HG03571 (cell line): ENCODE data around the gene SKI.
"Not testable (repeated sequence)": the region's sequence is repeated elsewhere in the genome, so short reads cannot be mapped to it uniquely, and the experiment has no call there.

Source experiments
- ATAC-seq: cut with Tn5 transposase; IDR thresholded peaks from one replicate; pipeline ENCODE4 v1.9.1; 2021; ENCODE audit not compliant: unreplicated experiment

Gene SKI

DNA sequence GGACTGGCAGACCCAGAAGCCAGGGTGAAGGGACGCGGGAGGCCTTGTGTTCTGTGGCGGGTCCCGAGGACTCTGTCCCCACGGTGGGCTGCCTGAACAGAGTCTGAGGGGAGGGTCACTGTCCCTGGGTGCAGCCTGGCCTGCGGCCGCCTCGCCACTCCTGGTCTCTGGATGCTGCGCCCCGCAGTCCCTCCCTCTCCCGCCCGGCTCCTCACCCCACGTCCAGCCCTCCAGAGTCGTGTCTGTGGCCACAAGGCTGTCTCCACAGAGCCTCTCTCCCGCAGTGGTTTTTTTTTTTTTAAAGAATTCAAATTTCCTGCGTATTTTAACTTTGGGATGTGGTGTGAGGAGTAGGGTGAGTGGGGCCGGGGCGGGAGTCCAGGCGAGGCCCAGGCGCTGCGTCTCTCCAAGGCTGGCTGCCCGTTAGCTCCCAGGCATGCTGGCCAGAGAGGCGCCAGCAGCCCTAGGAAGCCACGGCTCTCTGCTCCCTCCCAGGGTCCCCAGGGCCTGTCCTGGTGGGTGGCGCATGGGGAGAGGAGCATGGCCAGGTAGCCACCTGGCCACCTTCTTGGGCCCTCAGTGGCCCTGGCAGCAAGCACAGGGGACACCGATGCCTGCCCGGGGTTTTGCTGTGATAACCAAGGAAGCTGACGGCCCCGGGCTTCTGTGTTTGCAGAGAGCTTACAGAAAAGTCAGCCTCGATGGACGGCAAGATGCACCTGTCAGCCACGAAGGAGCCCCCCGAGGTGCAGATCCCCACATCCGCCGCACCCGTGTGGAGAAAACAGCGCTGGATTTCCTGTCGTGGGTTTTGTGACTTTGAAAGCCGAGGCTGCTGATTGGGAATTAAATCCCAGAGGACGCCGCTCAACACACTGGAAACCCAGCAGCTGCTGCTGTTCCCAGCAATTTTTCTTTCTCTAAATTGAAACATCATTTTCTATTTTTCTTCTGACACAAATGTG, 90.5 kb downstream of the SKI start:
- no peak for ATAC-seq

DNA sequence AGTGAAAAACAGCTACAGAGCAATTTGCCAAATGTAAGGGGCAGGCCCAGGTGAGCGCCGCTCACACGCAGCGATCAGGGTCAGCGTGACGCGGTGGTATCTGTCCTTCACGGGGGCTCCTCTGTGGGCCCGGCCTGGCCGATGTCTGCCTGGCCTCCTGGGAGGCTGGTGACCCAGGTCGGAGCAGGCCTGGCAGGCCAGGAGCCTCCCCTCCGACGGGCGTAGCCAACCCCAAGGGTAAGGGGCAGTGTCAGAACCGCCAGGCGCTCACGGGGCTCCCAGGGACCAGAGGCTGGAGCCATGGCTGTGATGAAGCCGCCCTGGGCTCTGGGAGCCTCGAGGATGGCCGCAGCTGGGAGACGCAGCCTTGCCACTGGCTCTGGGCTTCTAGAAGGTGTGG, 91.2 kb downstream of the SKI start:
- no peak for ATAC-seq

DNA sequence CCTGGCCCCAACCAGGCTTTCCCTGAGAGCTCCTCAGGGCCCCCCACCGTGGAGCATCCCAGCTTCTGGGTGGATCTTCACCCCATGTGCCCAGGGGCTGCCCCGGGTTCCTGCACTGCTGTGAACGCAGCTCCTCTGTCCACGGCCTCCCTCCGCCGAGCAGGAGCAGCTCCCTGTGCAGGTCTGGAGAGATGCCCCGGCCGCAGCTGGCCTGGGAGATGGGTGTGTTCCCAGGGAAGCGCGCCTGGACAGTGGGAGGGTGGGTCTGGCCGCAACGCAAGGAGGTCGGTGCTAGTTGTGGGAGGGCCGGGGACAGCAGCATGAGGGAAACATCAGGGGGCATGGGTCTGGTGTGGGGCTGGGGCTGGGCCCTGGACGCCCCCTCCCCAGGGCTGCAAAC, 91.9 kb downstream of the SKI start:
- ATAC-seq = no peak

DNA sequence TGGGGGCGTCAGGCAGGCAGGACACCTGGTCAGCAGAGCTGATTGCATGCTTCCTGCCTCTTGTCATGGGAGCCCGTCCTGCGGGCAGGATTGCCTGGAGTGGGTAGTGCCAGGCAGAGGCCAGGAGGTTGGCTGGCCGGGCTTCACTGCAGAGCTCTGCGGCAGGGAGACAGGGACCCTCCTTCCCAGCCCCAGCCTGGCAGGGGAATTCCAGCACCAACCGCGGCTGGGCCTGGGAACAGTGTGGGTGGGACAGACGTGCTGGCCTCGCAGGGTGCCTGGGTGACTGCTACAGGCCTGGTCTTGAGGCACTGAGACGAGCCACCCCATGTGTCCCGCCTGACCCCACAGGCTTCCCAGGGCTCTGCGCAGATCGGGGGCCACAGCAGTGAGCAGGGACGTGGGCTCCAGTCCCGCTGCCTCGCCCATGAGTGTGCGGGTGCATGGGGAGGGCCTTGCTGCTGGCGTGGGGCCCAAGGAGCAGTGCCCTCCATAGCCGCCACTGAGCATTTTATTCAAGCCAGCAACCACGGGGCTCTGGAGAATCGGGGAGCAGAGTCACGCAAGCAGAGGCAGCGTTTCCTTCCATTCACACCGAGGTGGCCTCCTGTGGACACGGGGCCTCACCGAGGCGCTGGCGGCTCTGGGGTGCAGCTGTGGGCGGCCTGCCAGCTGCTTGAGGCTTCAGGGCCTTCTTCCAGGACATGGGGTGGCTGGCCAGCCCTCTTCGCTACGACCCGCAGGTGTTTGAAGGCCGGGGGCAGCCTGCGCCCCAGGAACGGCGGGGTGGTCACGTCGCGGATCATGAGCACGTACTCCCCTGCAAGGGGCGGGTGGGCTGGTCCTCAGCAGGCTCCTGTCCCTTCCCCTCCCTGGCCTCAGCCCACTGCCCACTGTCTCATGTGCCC, 92.9 kb downstream of the SKI start:
- ATAC-seq = no peak

DNA sequence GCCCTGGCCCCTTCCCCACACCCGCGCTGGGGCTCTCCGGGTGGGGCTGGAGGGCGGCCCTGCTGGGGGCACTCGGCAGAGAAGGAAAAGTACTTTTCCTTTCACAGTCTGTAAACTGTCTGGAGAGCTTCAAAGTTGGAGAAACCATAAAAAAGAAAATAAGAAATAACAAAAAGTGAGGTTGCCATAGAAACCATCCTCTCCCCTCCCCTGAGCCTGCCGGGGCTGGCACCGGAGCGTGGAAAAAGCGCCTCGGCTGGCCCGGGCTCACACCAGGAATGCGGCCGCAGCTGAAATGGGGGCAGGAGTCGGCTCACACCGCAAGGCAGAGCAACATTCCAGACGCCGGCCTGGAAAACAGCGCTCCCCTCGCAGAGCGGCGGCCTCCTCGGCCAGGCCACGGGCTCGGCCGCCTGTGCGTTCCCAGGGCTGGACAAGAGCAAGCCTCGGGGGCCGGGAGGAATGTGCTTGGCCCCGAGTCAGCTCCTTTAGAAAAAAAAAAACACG, 94.0 kb downstream of the SKI start:
- no peak for ATAC-seq

GRCh38 chr1:2322581-2323211, 94.6 kb downstream of the SKI start:
- no peak for ATAC-seq

DNA sequence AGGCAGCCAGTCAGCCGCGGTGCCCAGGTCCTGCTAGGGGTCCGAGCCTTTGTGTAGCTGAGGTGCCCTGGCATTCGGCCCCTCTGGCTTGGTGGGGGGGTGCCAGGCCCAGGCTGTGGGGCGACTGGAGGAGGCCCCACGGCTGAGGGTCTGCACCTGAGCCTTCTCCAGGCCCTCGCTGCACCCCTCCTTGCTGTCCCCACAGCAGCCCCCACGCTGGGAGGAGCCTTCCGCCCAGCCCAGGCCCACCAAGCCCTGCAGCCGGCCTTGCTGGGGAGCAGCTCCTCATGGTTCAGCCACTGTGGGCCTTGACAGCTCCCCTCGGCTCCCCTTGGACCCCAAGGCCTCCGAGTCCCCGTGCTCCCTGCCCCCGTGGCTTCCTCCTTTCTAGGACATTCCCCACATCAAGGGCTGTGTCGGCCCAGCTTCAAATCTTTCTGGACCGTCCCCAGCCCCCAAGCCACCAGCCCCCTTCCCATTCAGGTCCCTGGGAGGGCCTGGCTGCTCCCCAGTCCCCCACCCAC, 95.4 kb downstream of the SKI start:
- no peak for ATAC-seq

- no peak for ATAC-seq
Observed at GRCh38 chr1:2324553-2325366, 96.6 kb downstream of the SKI start.

DNA sequence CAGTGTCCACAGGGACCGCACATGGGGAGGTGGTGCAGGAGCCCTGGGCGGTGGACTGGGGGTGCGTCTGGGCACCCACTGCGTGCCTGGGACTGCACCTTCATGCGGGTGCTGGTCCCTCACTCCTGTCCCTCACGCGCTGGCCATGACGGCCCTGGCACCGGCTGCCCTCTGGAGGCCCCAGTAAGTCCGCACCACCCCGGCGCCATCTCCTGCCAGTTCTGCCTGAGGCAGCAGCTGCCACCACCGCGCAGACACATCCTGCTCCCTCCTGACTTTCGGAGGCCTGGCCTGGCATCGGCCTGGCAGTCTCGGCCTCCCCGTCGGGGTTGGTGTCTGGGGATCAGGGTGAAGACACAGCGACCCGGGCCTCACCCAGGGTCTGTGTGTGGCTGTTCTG, 98.4 kb downstream of the SKI start:
- ATAC-seq = no peak

DNA sequence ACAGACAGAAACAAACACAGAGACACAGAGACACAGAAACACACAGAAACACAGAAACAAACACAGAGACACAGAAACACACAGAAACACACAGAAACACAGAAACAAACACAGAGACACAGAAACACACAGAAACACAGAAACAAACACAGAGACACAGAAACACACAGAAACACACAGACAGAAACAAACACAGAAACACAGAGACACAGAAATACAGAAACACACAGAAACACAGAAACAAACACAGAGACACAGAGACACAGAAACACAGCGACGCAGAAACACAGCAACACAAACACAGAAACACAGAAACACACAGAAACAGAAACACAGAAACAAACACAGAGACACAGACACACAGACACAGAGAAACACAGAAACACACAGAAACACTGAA, 99.0 kb downstream of the SKI start:
- not testable (repeated sequence) for ATAC-seq

DNA sequence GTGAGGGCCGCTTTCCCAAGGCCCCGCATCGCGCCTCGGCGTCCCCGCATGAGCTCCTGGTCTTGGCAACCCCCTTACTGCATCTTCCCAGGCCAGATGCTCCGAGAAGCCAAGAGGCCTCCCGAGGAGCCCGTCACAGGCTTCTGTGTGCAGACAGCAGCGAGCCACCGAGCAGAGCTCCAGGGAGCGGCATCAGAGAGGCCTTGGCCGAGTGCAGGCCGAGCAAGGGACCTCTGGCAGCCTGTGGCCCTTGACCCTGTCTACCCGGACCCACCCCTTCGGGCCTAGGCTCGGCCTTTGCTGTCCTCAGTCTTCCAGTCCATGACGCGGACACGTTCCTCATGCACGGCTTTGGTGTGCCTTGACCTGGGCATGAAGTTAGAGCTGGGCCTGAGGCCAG, 99.7 kb downstream of the SKI start:
- ATAC-seq = no peak

DNA sequence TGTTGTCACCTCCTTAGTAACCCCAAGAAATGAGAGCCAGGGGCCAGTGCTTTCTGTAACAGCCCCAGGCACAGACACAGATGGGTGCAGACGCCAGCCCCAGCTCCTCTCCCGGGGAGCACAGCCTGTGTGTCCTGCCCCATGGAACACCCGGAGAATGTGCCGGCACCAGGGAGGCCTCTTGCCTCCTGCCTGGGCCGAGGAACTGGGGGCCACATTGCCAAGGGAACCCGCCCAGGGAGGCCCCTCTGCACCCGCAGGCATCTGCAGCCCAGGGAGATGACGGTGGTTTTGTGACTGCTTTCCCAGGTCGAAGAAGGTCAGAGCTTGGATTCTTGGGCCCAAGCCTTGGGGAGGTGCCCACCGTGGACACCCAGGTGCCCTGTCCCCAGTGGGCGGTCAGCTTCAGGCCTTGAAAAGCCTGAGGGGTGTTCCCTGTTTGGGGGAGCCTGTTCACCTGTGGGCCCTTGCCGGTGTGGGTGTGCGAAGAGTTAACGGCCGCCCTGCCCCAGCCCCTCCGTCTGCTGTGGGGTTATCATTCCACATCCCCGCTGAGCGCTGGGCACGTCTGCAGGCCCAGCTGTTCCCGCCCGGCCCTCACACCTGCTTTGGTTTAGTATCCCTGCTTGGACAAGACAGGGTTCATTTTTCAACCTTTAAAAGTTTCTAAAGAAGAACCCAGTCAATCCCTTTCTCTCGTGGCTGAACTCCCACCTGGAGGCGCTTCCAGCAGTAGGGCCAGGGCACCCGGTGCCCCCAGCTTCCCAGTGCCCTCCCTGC, 100.7 kb downstream of the SKI start:
- ATAC-seq = no peak

DNA sequence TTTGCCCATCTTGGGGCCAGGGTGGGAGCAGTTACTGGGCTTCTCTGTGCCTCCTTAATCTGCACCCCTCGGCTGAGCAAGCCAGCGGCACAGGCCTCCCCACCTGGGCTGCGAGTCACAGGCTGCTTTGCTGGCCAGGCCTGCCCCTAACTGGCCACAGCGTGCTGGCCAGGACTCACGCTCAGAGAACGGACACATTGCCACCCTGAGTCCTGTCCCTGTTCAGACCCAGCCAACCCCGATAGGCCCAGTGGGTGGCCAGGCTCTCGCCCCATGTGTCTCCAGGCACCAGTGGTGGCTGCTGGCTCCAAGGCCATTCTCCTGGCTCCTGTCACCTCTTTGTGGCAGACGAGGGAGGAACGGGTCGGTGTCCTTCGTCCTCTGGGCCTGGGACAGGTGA, 101.9 kb downstream of the SKI start:
- no peak for ATAC-seq

DNA sequence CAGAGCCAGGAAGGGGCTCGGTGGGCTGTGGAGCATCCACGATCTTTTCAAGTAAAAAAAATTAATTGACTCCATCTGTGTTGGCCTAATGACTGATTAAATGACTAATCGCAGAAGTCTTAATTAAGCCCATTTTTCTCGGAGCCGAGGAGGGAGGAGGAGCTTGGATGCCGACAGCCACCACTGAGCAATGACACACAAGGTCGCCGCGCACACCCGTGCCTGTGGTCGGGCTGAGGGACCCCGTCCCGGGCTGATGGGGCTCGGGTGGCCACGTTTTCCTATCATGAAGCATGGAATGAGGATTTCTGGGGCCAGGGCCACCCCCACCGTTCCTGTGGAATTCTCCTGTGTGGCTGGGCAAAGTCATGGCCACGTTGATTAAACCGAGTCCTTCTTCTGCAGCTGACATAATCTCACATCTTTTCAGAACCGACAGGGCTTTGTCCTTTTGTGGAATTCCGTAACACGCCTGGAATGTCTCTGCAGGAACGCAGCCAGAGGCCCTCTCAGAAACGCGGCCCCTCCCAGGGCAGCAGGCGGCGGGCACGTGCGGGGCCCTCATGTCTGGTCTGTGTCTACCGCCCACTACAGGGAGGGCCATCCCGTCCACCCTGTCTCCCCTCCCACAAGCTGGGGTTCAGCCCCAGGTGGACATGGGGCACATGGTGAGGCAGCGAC, 102.5 kb downstream of the SKI start:
- ATAC-seq = no peak

GRCh38 chr1:2331200-2331544, 103.1 kb downstream of the SKI start:
- no peak for ATAC-seq

DNA sequence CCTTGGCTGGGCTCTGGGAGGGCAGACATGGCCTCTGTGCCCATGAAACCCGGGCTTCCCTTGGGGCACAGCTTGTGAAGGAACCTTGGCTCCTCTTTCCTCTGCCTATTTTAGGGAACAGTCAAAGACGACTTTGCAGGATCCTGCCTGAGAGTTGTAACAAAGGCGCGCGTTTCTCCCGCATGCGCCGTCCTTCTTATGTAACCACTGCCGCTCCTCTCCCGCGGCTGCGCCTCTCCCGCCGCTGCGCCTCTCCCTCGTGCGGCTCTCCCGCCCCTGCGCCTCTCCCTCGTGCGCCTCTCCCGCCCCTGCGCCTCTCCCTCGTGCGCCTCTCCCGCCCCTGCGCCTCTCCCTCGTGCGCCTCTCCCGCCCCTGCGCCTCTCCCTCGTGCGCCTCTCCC, 103.5 kb downstream of the SKI start:
- ATAC-seq = not testable (repeated sequence)

- no peak for ATAC-seq
Observed at GRCh38 chr1:2334366-2334765, 106.2 kb downstream of the SKI start.

DNA sequence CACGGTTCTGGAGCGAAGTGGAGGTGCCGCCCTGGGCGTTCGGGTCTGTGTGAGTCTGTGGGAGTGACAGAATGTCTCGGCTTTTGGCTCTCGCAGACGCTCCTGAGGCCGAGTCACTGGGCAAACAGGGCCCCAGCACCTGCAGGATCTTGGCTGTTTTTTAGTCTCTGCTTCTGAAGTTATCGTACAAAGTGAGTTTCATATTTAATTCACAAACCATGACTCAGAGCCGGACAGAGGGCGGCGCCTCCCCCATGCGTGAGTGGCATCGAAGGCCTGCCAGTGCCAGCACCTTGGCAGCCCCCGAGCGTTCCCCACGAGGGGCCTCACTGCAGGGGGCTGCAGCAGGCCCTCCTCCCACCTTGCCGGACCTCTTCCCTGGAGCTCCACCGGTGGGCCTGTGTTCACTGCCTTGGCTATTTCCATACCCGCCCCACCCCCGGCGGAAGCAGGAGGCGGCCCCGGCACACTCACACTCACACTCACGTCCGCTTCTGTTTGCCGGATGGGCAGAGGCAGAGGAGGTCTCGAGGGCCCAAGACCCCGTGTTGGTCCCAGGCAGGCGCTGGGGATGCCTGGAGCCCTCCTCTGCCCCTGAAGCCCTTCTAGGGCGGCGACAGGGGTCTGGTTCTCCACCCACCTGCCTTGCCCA, 106.9 kb downstream of the SKI start:
- ATAC-seq = no peak
